Activated naive CD4-positive, alpha-beta T cell treated with Interleukin-2 at 50 U/mL for 16 hours (primary cell): ENCODE results near the gene ARL6IP1.
"Not testable (repeated sequence)": the region's sequence is repeated elsewhere in the genome, so short reads cannot be mapped to it uniquely, and the experiment has no call there.

Source experiments
- DNase-seq: peaks from one replicate; pipeline ENCODE4 v3.0.0-alpha.2; 2020

The ARL6IP1 gene

DNA sequence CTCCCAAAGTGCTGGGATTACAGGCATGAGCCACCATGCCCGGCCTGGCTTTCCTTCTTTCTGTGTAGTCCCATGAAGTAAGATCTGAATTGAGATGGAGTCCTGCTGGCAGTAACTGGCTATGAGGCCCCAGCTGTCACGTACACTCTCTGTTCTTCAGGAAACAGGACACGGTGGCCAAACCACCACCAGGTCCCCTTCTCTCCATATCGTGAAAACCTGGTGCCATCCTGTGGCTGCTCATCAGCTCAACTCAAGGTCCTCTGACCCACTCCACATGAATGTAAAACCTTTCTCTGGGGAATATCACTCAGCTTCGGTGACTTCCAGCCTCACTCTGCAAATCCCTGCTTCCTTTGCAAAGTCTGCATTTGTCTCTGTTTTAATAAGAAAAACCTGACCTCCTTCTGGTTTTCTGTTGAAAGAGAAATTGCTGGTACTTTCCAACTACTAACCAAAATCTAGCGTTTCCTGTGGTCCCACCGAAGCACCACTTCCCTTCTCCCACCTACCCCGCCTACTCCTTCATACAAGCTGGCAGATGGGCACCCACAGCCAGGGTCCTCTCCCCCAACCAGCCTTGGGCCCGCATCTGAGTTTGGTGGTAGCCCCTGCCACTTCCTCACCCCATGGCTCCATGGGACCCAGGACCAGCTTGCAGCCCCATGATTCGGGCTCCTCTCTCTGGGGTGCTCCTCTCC is 43.2 kb downstream of the ARL6IP1 start:
- DNase-seq = not testable (repeated sequence)

DNA sequence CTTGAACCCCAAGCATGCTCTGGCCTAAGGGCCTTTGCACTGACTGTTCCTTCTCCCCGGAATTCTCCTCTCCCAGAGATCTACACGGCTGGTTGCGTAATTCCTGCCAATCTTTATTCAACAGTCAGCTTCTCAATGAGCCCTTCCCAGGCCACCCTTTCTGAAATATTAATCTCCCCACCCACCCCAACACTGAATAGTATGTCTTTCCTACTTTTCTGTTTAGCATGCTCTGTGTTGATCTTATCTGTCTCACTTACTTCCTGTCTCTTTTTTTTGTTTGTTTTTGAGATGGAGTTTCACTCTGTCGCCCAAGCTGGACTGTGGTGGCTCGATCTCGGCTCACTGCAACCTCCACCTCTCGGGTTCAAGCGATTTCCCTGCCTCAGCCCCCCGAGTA is 44.7 kb downstream of the ARL6IP1 start:
- not testable (repeated sequence) for DNase-seq

DNA sequence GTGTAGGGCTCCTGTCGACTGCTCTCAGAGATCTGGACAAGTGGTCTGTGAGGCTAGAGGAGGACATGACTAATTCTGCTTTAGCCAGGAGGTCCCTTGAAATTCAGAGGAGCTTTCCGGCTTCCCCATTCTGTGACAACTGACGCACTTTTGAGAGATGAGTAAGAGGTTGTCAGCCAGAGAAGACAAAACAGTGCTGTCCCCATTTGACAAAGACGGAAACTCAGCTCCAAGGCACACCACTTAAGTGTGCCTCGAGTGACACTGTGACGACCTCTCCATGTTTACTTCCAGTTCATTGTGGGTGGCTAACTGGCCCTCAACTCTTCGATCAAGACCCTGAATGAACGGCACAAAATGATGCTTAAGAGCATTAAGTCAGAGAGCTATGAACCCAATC is 58.5 kb downstream of the ARL6IP1 start:
- DNase-seq = not testable (repeated sequence)
